Colonic mucosa (tissue), 4 donors: ENCODE measurements around the gene MACROD2. TPM values are rescaled to one million over a fixed set of nuclear protein-coding genes. Genes with fewer than 3 reads are reported as not detected.

Experiments used
- DNase-seq: peaks from one replicate; pipeline ENCODE4 v3.0.0-alpha.2; 2020
- H3K27ac ChIP-seq: fragments of 200-600 bp; one replicate; pipeline ENCODE4 v1.8.0; 2021
- H3K27me3 ChIP-seq: fragments of 200-600 bp; one replicate; pipeline ENCODE4 v1.8.0; 2021
- H3K36me3 ChIP-seq: fragments of 200-600 bp; one replicate; pipeline ENCODE4 v1.8.0; 2021
- H3K4me1 ChIP-seq: fragments of 200-600 bp; one replicate; pipeline ENCODE4 v1.8.0; 2021; ENCODE audit warnings: mild to moderate bottlenecking
- H3K4me3 ChIP-seq: fragments of 200-600 bp; one replicate; pipeline ENCODE4 v1.8.0; 2021
- H3K9ac ChIP-seq, 2 donors: one replicate each; pipeline ENCODE4 v1.7.0; 2013; ENCODE audit warnings: control low read depth in 2 of 2, low read depth in 2 of 2, low read length in 2 of 2
- H3K9me3 ChIP-seq: fragments of 200-600 bp; one replicate; pipeline ENCODE4 v1.8.0; 2021
- CTCF ChIP-seq: fragments of 200-600 bp; IDR thresholded peaks from one replicate; pipeline ENCODE4 v1.8.0; 2022; ENCODE audit warnings: antibody characterized with exemption, mild to moderate bottlenecking
- intact Hi-C: fragments of 100-400 bp; cut with DNase I; formaldehyde crosslinking; loops from one replicate; pipeline ENCODE4 v1.14.1; 2022
- total RNA-seq, 2 donors: library from RNA; stranded (reverse); fragmentation: NEBNext Ultra II Directional in 1 of 2; extraction: Animal tissue kit (Norgen Biotek cat#: 25700) in 1 of 2; gene quantifications; one replicate each; pipeline ENCODE4 v1.2.1, GENCODE V29; 2021
- donor health status: healthy.
- donor health status: DM: no; HTN: no; CAD: no.
- donor health status: DM: no; HTN: no; CAD: no.

Gene MACROD2
- 1 to 10 TPM; 3.2 to 3.3 TPM for total RNA-seq

GRCh38 chr20:13995086-13995665 is at the start of gene MACROD2:
Gene MACROD2 (plus strand): TSS chr20:13995516.
- H3K36me3 ChIP-seq, result no peaks in the 10 kb centered on the region
- peak; percentile 96 for DNase-seq
- peak within 1 kb of the TSS; percentile 60 for H3K27ac ChIP-seq
- H3K27me3 ChIP-seq, result no peaks in the 10 kb centered on the region
- H3K4me3 ChIP-seq, result peak within 1 kb of the TSS; percentile 66
- peak within 1 kb of the TSS; percentile 39 to 70 for H3K9ac ChIP-seq
- no peaks in the 10 kb centered on the region for H3K9me3 ChIP-seq
- no peaks in the 10 kb centered on the region for H3K4me1 ChIP-seq
- no peak for TF ChIP-seq CTCF
- intact Hi-C loops, result no loop called here

GRCh38 chr20:13947719-13948118 is 47.6 kb upstream of the MACROD2 start:
- Histone ChIP-seq H3K27ac (no peak overlapping the region), H3K27me3 (no peaks in the 10 kb centered on the region), H3K9me3 (no peaks in the 10 kb centered on the region), H3K36me3 (no peaks in the 10 kb centered on the region), H3K4me3 (no peak overlapping the region), H3K4me1 (no peaks in the 10 kb centered on the region), H3K9ac (no peak overlapping the region)
- no peak for DNase-seq
- TF ChIP-seq CTCF, result no peak
- intact Hi-C loops, result no loop called here

- TF ChIP-seq CTCF, result no peak
- no peaks in the 10 kb centered on the region for H3K27me3 ChIP-seq
- no peaks in the 10 kb centered on the region for H3K9me3 ChIP-seq
- DNase-seq, result no peak
- H3K4me3 ChIP-seq, result no peak overlapping the region
- no peak overlapping the region for H3K9ac ChIP-seq
- no peaks in the 10 kb centered on the region for H3K36me3 ChIP-seq
- H3K4me1 ChIP-seq, result no peaks in the 10 kb centered on the region
- intact Hi-C loops, result no loop called here
- no peak overlapping the region for H3K27ac ChIP-seq
Observed at GRCh38 chr20:13953227-13953626, 42.1 kb upstream of the MACROD2 start.

GRCh38 chr20:13960119-13960518 is 35.2 kb upstream of the MACROD2 start:
- Histone ChIP-seq H3K27ac (no peak overlapping the region), H3K36me3 (no peaks in the 10 kb centered on the region), H3K4me3 (no peak overlapping the region), H3K27me3 (no peaks in the 10 kb centered on the region), H3K9ac (no peak overlapping the region), H3K4me1 (no peaks in the 10 kb centered on the region), H3K9me3 (no peaks in the 10 kb centered on the region)
- intact Hi-C loops, result no loop called here
- no peak for TF ChIP-seq CTCF
- DNase-seq, result no peak

GRCh38 chr20:13960525-13960924 is 34.8 kb upstream of the MACROD2 start:
- TF ChIP-seq CTCF, result no peak
- no peaks in the 10 kb centered on the region for H3K36me3 ChIP-seq
- intact Hi-C loops, result no loop called here
- no peak overlapping the region for H3K4me3 ChIP-seq
- H3K27ac ChIP-seq, result no peak overlapping the region
- no peaks in the 10 kb centered on the region for H3K27me3 ChIP-seq
- no peak overlapping the region for H3K9ac ChIP-seq
- H3K9me3 ChIP-seq, result no peaks in the 10 kb centered on the region
- H3K4me1 ChIP-seq, result no peaks in the 10 kb centered on the region
- no peak for DNase-seq
